NCI-H460 (cell line): ENCODE results near the gene STYK1. TPM values are rescaled to one million over a fixed set of nuclear protein-coding genes. Genes with fewer than 3 reads are reported as not detected.
A peak's percentile ranks its signal among the peaks of the same experiment; 100 is the strongest.

ENCODE experiments used
- DNase-seq: peaks from one replicate; pipeline ENCODE4 v3.0.0-alpha.2; 2016; ENCODE audit warnings: low read depth; ENCODE audit errors: extremely low read depth
- polyA plus RNA-seq: library from polyadenylated mRNA; depleted of rRNA; stranded (reverse); fragments of >200 nt; gene quantifications from 2 replicates; pipeline ENCODE4 v1.2.3, GENCODE V29; 2014; cell fraction: nucleus; rRNA removed
- total RNA-seq: library from RNA; depleted of rRNA; stranded (reverse); fragments of >200 nt; shearing (Covaris generic); gene quantifications from 2 replicates; pipeline ENCODE4 v1.2.3, GENCODE V29; 2014; rRNA removed

STYK1 gene, protein sequence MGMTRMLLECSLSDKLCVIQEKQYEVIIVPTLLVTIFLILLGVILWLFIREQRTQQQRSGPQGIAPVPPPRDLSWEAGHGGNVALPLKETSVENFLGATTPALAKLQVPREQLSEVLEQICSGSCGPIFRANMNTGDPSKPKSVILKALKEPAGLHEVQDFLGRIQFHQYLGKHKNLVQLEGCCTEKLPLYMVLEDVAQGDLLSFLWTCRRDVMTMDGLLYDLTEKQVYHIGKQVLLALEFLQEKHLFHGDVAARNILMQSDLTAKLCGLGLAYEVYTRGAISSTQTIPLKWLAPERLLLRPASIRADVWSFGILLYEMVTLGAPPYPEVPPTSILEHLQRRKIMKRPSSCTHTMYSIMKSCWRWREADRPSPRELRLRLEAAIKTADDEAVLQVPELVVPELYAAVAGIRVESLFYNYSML
- 0.38 and 0.89 TPM in 2 replicates for total RNA-seq
- polyA plus RNA-seq, result 0.79 and 0.95 TPM in 2 replicates

DNA sequence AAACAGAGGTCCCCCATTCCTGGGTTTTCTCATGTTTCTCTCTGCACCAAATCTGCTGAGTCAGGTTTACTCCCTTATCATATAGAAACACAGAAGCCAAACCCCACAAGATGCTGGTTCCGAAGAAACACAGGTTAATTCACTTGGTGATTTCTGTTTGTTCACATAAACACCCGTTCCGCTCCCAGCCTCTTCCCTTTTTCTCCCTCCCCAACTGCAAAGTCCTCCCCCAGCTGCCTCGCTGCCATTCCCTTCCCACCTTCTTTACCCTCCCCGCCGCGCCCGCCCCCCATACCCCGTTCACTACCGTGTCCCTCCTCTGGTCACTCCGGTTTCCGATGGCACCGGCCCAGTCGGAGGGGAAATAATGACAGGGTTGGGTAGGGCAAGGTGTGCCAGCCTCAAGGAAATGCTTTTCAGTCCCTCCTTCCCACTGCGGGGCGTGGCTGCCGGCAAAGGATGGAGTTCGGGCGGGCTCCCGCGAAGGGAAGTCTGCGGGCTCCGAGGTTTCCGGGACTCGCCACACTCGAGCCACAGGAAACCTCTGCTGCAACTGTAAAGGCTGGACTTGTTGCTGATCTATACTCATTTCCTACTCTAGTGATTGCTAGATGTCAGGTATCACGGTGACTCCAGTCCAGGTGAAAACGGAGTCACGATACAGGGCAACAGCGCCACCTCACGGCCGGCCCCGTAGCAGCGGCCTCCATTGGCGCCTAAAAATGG, at the start of gene STYK1:
STYK1 (minus strand) TSS at position 394 of the 726 bp plus-strand sequence. CDS start 39,434 bp downstream, outside the sequence.
- DNase-seq, result peak; percentile 26

GRCh38 chr12:10722905-10723746, 49.3 kb upstream of the STYK1 start, which contains the start of gene YBX3:
YBX3 (minus strand) TSS chr12:10723323; CDS start chr12:10723111, 212 bp downstream.
- peak; percentile 80 for DNase-seq

DNA sequence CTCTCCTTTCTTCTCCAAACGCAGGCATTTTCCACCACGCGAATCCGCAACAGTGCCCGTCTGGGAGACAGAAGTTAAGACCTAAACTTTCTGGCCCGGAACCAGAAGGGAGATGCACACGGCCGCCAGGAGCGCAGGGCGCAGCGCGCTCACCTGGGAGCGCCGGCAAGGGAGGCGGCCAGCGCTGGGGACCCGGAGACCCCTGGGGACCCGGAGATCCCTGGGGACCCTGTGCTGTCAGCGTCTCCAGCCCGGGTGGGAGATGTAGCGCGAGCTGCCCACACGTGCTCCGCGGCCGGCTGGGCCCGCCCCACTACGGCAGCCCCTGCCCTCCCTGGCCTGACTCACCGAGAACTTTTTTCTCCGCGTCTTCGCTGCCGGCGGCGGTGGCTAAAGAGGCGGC, 48.7 kb upstream of the STYK1 start:
- no peak for DNase-seq

- DNase-seq, result peak; percentile 96
Observed at GRCh38 chr12:10721651-10722501, 48.0 kb upstream of the STYK1 start.

- DNase-seq, result no peak
Observed at GRCh38 chr12:10720974-10721650, 47.3 kb upstream of the STYK1 start.

DNA sequence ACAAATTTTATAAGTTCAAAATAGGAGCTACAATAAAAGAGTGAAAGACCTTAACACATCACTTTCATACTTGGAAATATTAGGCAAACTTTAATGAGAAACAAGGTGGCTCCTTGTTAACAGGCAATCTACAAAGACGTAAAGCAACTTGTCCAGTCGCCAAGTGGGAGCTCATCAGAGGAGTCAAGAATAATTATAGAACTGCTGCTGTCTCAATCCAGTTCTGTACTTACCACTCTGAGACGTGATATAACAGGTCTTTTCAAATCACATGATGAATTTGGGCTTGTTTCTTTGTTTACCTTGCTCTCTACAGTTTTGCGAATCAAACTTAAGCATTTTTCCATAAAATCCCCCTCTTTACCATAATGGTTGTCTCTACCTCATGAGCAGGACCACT, 45.6 kb upstream of the STYK1 start:
- no peak for DNase-seq

DNA sequence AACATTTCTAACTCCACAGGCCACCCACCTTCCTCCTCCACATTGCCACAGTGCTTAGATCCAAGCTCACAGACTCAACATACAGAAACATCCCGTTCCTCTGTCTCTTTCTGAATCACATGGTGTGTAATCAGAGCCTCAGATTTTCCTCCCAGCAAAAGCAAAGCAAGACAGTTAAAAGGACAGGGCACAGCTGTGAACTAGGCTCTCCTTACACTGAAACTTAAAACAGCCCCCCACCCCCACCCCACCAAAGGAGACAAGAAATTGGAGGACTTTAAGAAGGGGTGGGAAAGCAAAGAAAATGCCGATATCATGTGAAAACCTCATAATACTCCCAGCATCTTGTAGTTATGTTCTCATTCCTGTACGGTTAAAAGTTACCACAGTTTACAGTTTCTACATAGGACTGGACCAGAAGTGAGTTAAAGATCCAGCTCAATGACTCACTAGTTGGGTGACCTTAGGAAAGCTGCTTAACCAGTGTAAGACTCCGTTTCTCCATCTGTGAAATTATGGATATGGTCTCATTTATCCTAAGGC, 44.5 kb upstream of the STYK1 start:
- no peak for DNase-seq

- DNase-seq, result no peak
Observed at GRCh38 chr12:10717410-10717809, 43.6 kb upstream of the STYK1 start.

GRCh38 chr12:10716704-10717315, 43.0 kb upstream of the STYK1 start:
- peak; percentile 40 for DNase-seq

DNA sequence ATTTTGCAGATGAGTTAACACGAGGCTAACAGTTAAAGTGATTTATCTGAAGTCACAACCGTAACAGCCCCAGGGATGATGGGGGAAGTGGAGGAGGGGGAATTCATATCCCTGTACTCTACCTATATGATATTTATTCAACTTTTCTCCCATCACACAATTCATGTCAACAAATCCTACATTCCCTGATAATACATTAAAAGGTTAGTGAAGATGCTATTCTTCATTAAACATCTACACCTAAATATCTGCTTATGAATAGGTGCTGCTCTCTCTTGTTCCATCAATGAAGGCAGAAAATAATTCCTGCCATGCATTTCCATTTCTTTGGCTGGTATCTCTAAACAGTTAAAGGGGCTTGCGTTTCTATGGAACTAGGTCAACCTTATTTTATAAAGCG, 42.4 kb upstream of the STYK1 start:
- DNase-seq, result no peak

- DNase-seq, result no peak
Observed at GRCh38 chr12:10715491-10715890, 41.6 kb upstream of the STYK1 start.

- DNase-seq, result no peak
Observed at GRCh38 chr12:10709808-10710207, 36.0 kb upstream of the STYK1 start.

- no peak for DNase-seq
Observed at GRCh38 chr12:10708862-10709261, 35.0 kb upstream of the STYK1 start.

- DNase-seq, result no peak
Observed at GRCh38 chr12:10705655-10706054, 31.8 kb upstream of the STYK1 start.

DNA sequence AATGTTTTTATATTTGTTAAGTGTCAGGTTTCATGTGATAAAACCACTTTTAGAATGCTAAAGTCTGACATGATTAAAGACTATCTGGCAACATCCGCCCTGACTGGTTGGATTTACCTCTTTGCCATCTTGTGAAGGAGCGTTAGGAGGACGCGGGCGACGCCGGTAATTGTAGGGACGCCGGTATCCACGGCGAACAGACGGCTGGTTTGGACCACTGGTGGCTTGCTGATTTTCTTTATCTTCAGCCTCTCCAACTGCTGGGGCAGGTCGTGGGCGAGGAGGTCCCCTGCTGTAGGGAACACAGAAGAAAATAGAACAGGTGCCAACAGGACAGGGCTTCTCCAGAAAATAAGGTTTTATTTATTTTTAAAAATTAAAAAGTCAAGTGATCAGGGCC, 28.0 kb upstream of the STYK1 start:
- no peak for DNase-seq

DNA sequence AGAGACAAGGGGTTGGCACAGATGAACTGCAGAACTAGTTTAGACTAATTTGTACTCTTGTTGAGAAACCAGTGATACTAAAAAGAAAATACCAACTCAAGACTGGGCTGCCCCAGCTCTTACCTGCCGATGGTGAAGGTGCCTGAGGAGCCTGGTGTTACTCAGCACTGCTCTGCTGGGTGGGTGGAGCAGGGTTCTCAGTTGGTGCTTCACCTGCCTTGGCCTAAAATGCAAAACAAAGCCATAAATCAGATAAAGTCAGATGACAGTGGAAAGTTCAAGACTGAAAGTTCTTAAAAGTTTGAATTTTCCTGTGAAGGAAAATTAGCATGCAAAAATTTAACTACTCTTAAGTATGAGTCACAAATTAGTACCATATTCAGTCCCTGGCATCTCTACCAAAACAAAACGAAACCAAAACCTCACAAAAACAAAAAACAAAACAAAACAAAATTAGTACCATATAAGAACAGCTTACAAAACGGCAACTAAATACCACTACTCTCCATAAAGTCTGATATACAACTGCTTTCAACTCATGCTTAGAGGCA, 27.4 kb upstream of the STYK1 start:
- no peak for DNase-seq

- DNase-seq, result no peak
Observed at GRCh38 chr12:10700581-10700980, 26.7 kb upstream of the STYK1 start.

GRCh38 chr12:10697862-10698261, 24.0 kb upstream of the STYK1 start:
- no peak for DNase-seq
